ENCODE data around the gene KLHDC4. TPM values are rescaled to one million over a fixed set of nuclear protein-coding genes. Genes with fewer than 3 reads are reported as not detected.

KLHDC4 gene
- total RNA-seq, 1 experiment from 2014 or later = 36.3 TPM

DNA sequence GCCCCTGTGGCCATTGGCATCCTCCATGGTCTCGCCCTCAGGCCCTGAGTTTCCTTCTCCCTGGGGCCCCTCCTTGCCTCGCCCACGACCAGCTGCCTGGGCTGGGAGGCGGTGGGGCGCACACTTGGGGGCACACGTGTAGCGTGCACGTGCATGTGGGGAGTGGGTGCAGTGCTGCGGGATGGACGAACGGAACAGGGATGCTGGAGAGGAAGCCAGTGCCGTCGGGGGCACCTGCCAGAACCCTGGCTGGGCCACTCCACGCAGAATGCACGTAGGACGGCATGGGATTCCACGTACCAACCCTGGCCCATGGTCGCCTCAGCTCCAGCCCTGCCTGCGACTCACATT, 80.4 kb downstream of the KLHDC4 start:
- H3K9me2 ChIP-seq (replicated peaks; ENCODE audit: low read length) = no peaks in the 10 kb centered on the region
- H3F3A ChIP-seq (ENCODE audit: low read length, unreplicated experiment) = no peaks in the 10 kb centered on the region
- H3K79me2 ChIP-seq (ENCODE audit: low read length) = no peaks in the 10 kb centered on the region
- intact Hi-C loops (cut with micrococcal nuclease) = no loop called here
- H3K4me1 ChIP-seq (ENCODE audit: insufficient read depth, low read length) = no peaks in the 10 kb centered on the region
- H3K36me3 ChIP-seq (ENCODE audit: low read depth, low read length) = no peaks in the 10 kb centered on the region
- no peak overlapping the region for H2AFZ ChIP-seq (ENCODE audit: low read length)
- CTCF ChIA-PET = no interaction called here
- no peak overlapping the region for H3K4me3 ChIP-seq (ENCODE audit: low read length)
- H3K9ac ChIP-seq (ENCODE audit: low read length) = no peak overlapping the region
- no peak overlapping the region for H3K4me2 ChIP-seq (ENCODE audit: low read length)
- POLR2A ChIA-PET (ENCODE audit: unreplicated experiment) = no interaction called here
- DNase-seq = no peak
- H4K20me1 ChIP-seq (ENCODE audit: low read length) = no peaks in the 10 kb centered on the region
- no peak for TF ChIP-seq EZH2phosphoT487 (IDR thresholded peaks at IDR 0.05; ENCODE audit: borderline replicate concordance, low read length)
- TF ChIP-seq, protein P1, sequence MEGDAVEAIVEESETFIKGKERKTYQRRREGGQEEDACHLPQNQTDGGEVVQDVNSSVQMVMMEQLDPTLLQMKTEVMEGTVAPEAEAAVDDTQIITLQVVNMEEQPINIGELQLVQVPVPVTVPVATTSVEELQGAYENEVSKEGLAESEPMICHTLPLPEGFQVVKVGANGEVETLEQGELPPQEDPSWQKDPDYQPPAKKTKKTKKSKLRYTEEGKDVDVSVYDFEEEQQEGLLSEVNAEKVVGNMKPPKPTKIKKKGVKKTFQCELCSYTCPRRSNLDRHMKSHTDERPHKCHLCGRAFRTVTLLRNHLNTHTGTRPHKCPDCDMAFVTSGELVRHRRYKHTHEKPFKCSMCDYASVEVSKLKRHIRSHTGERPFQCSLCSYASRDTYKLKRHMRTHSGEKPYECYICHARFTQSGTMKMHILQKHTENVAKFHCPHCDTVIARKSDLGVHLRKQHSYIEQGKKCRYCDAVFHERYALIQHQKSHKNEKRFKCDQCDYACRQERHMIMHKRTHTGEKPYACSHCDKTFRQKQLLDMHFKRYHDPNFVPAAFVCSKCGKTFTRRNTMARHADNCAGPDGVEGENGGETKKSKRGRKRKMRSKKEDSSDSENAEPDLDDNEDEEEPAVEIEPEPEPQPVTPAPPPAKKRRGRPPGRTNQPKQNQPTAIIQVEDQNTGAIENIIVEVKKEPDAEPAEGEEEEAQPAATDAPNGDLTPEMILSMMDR (conservative IDR thresholded peaks at IDR 0.05; ENCODE audit: low read depth, low read length) = no peak
- TF ChIP-seq EZH2 (IDR thresholded peaks at IDR 0.05; ENCODE audit: low read length, unreplicated experiment) = no peak
- H3K27ac ChIP-seq (ENCODE audit: low read length) = no peak overlapping the region
- no peaks in the 10 kb centered on the region for H3K27me3 ChIP-seq (ENCODE audit: low read length)
- BruUV-seq (replicated peaks) = no TSS peak
- no peaks in the 10 kb centered on the region for H3K9me3 ChIP-seq (ENCODE audit: low read length)
- no peak for ATAC-seq

DNA sequence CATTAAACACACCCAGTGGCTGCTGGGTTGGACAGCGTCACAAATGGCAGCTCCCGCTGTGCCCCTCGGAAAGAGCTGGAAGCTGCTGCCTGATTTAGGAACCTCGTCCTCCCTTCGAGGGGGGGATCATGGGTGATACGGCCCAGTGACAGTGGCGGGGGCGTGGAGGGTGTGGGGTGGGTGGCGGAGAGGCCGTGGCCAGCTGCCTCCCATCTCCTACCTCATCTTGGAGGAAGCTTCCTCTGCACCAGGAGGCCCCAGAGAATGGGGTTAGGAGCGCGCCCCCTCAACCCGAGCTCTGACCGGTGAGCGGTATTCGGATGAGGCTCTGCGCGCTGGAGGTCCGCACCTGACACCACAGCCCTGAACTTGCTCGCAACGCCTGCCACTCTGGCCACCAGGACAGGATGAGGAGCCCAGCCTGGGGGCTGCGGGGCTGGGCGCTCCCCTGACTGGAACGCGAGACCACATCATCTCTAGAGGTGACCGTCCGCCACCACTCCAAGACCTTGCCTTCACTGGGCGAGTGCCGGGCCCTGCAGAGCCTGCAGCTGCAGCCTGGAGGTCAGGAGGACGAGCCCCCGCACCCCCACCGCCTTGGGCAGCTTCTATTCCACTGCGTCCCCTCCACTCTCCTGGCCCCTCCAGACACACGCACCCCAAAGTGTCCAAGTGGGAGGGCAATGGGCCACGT, 80.9 kb downstream of the KLHDC4 start:
- Histone ChIP-seq H3K79me2 (ENCODE audit: low read length) (no peaks in the 10 kb centered on the region), H3K27me3 (ENCODE audit: low read length) (no peaks in the 10 kb centered on the region), H3K9me2 (replicated peaks; ENCODE audit: low read length) (no peaks in the 10 kb centered on the region), H3K9ac (ENCODE audit: low read length) (no peak overlapping the region), H3K27ac (ENCODE audit: low read length) (no peak overlapping the region), H3K4me3 (ENCODE audit: low read length) (no peak overlapping the region), H4K20me1 (ENCODE audit: low read length) (no peaks in the 10 kb centered on the region), H3K4me2 (ENCODE audit: low read length) (no peak overlapping the region), H3K9me3 (ENCODE audit: low read length) (no peaks in the 10 kb centered on the region), H3K4me1 (ENCODE audit: insufficient read depth, low read length) (no peaks in the 10 kb centered on the region), H3K36me3 (ENCODE audit: low read depth, low read length) (no peaks in the 10 kb centered on the region), H2AFZ (ENCODE audit: low read length) (no peak overlapping the region), H3F3A (ENCODE audit: low read length, unreplicated experiment) (no peaks in the 10 kb centered on the region)
- ChIA-PET POLR2A (ENCODE audit: unreplicated experiment) (no interaction called here), CTCF (no interaction called here)
- ATAC-seq (no peak), DNase-seq (no peak)
- TF ChIP-seq EZH2 (IDR thresholded peaks at IDR 0.05; ENCODE audit: low read length, unreplicated experiment) (no peak), EZH2phosphoT487 (IDR thresholded peaks at IDR 0.05; ENCODE audit: borderline replicate concordance, low read length) (no peak)
- TF ChIP-seq, protein P1 (conservative IDR thresholded peaks at IDR 0.05; ENCODE audit: low read depth, low read length) = no peak
- no TSS peak for BruUV-seq (replicated peaks)
- intact Hi-C loops (cut with micrococcal nuclease) = no loop called here

DNA sequence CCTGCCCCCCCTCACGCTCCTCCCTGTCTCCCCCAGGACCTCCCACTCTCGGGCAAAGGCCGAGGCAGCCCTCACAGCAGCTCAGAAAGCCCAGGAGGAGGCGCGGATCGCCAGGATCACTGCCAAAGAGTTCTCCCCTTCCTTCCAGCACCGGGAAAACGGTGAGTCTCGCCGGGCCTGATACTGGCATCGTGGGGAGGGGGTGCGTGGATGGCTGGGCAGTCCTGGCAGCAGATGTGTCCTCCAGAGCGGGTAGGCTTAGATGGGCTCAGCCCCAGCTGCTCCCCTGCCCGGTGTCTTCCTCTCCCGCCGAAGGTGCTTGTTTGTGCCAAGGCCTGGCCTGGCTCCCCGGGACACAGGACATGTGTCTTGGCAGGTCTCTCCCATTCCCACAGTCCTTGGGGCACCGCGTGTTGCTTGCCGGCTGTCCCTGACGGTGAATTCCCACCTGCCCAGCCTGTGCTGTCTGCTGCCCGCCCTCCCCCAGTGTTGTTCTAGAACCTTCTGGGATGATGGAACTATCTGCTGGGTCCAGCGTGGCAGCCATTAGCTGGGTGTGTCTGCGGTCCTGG, 81.6 kb downstream of the KLHDC4 start:
- intact Hi-C loops (cut with micrococcal nuclease) = no loop called here
- H3K4me1 ChIP-seq (ENCODE audit: insufficient read depth, low read length) = no peaks in the 10 kb centered on the region

More for the DNA sequence above, 81.6 kb downstream of the KLHDC4 start:
- H3K9ac ChIP-seq (ENCODE audit: low read length) = no peak overlapping the region
- no peak overlapping the region for H3K27ac ChIP-seq (ENCODE audit: low read length)
- no peaks in the 10 kb centered on the region for H3K36me3 ChIP-seq (ENCODE audit: low read depth, low read length)
- H3K9me2 ChIP-seq (replicated peaks; ENCODE audit: low read length) = no peaks in the 10 kb centered on the region
- CTCF ChIA-PET = no interaction called here
- DNase-seq (no peak), ATAC-seq (no peak)
- no peak overlapping the region for H3K4me3 ChIP-seq (ENCODE audit: low read length)
- H3F3A ChIP-seq (ENCODE audit: low read length, unreplicated experiment) = no peaks in the 10 kb centered on the region
- H4K20me1 ChIP-seq (ENCODE audit: low read length) = no peaks in the 10 kb centered on the region
- H3K4me2 ChIP-seq (ENCODE audit: low read length) = no peak overlapping the region
- H3K9me3 ChIP-seq (ENCODE audit: low read length) = no peaks in the 10 kb centered on the region
- H3K79me2 ChIP-seq (ENCODE audit: low read length) = no peaks in the 10 kb centered on the region
- BruUV-seq (replicated peaks) = no TSS peak
- POLR2A ChIA-PET (ENCODE audit: unreplicated experiment) = no interaction called here
- no peaks in the 10 kb centered on the region for H3K27me3 ChIP-seq (ENCODE audit: low read length)
- TF ChIP-seq, protein P1 (conservative IDR thresholded peaks at IDR 0.05; ENCODE audit: low read depth, low read length) = no peak
- TF ChIP-seq EZH2phosphoT487 (IDR thresholded peaks at IDR 0.05; ENCODE audit: borderline replicate concordance, low read length) (no peak), EZH2 (IDR thresholded peaks at IDR 0.05; ENCODE audit: low read length, unreplicated experiment) (no peak)
- H2AFZ ChIP-seq (ENCODE audit: low read length) = no peak overlapping the region
